ENCODE measurements around the gene PRR11.

GRCh38 chr17:59174671-59175070 lies 19.1 kb downstream of the PRR11 start:
- TF ChIP-seq, protein P1, sequence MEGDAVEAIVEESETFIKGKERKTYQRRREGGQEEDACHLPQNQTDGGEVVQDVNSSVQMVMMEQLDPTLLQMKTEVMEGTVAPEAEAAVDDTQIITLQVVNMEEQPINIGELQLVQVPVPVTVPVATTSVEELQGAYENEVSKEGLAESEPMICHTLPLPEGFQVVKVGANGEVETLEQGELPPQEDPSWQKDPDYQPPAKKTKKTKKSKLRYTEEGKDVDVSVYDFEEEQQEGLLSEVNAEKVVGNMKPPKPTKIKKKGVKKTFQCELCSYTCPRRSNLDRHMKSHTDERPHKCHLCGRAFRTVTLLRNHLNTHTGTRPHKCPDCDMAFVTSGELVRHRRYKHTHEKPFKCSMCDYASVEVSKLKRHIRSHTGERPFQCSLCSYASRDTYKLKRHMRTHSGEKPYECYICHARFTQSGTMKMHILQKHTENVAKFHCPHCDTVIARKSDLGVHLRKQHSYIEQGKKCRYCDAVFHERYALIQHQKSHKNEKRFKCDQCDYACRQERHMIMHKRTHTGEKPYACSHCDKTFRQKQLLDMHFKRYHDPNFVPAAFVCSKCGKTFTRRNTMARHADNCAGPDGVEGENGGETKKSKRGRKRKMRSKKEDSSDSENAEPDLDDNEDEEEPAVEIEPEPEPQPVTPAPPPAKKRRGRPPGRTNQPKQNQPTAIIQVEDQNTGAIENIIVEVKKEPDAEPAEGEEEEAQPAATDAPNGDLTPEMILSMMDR (conservative IDR thresholded peaks at IDR 0.05; ENCODE audit: low read length) = no peak
- no peak for TF ChIP-seq EZH2phosphoT487 (IDR thresholded peaks at IDR 0.05; ENCODE audit: borderline replicate concordance, low read depth, low read length)

Data from OCI-LY7 (cell line).